ENCODE measurements around the gene NACC2. TPM values are rescaled to one million over a fixed set of nuclear protein-coding genes. Genes with fewer than 3 reads are reported as not detected.

NACC2 gene
- total and polyA plus RNA-seq, 2 experiments from 2014 or later, result 4.4 to 12.0 TPM

DNA sequence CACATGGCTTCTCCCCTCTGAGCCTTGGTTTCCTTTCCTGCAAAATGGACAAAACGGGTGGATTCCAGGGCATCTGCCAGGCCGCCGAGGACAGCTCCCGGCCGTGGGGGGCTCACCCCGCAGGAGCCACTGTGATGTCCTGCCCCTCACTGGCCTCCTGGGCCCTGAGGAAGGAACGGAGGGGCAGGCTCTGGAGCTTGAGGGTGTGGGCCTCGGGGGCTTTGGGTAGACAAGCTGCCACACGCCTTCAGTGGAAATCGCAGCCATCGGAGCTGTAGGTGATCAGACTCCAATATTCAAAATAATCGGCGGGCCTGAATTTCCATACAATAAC, 101.7 kb downstream of the NACC2 start:
- Histone ChIP-seq H3K27me3 (no peaks in the 10 kb centered on the region), H3K36me3 (no peaks in the 10 kb centered on the region), H3K9me3 (ENCODE audit: low read depth) (no peaks in the 10 kb centered on the region), H3K4me1 (ENCODE audit: low read depth) (peaks cover 14% of the 10 kb centered on the region), H3K4me3 (no peak overlapping the region), H3K27ac (peak overlapping the region; percentile 36)
- TF ChIP-seq, protein P1, sequence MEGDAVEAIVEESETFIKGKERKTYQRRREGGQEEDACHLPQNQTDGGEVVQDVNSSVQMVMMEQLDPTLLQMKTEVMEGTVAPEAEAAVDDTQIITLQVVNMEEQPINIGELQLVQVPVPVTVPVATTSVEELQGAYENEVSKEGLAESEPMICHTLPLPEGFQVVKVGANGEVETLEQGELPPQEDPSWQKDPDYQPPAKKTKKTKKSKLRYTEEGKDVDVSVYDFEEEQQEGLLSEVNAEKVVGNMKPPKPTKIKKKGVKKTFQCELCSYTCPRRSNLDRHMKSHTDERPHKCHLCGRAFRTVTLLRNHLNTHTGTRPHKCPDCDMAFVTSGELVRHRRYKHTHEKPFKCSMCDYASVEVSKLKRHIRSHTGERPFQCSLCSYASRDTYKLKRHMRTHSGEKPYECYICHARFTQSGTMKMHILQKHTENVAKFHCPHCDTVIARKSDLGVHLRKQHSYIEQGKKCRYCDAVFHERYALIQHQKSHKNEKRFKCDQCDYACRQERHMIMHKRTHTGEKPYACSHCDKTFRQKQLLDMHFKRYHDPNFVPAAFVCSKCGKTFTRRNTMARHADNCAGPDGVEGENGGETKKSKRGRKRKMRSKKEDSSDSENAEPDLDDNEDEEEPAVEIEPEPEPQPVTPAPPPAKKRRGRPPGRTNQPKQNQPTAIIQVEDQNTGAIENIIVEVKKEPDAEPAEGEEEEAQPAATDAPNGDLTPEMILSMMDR (IDR thresholded peaks at IDR 0.05; ENCODE audit: low read depth, low read length), result no peak
- DNase-seq (ENCODE audit: low read depth in 1 of 2, low spot score in 1 of 2), result no peak

DNA sequence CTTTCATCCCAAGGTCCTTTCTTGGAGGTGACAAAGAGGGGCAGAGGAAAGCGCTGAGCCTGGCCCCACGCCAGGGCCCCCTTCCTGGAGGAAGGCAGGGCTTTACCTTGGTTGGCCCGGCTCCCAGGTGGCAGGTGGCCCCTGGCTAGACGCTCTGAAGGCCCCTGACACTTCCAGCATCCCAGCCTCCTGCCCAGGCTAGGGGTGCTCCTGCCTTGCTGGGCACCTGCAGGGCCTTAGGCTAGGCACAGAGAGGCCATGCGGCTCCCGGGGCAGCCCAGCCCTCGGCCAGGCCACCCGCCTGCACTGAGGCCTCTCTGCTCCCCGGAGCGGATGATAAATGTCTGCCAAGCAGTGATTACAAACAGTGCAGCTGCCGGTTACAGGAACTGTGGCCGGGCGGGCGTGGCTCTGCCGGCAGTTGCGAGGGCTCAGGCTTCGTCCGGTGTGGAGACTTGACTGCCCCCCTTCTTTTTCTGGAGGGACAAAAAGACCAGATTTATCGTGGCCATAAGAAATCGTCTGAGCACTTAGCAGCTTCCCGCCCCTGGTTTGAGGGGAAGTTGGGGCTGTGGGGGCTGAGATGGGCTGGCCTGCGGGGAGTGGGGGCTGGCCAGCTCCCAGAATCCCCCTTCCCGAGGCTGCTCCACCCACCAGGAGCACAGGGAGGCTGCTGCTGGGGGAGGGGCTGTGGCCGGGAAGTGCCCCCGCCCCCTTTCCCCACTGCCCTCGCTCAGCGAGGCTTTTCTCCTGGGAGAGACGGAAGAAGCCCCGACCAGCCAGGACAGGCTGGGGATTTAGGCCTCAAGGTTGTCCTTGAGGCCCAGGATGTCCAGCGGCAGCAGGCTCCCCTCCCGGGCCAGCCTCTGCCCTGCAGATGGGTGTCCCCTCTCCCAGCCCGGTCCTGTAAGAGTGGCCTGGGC, 102.3 kb downstream of the NACC2 start:
- Histone ChIP-seq H3K27ac (peak overlapping the region; percentile 36), H3K27me3 (no peaks in the 10 kb centered on the region), H3K4me1 (ENCODE audit: low read depth) (peaks cover 14% of the 10 kb centered on the region), H3K9me3 (ENCODE audit: low read depth) (no peaks in the 10 kb centered on the region), H3K36me3 (no peaks in the 10 kb centered on the region), H3K4me3 (peak overlapping the region; percentile 5)
- peak; percentile 81 to 95 for DNase-seq (ENCODE audit: low read depth in 1 of 2, low spot score in 1 of 2)
- TF ChIP-seq, protein P1 (IDR thresholded peaks at IDR 0.05; ENCODE audit: low read depth, low read length), result no peak

- H3K4me1 ChIP-seq (ENCODE audit: low read depth), result peaks cover 14% of the 10 kb centered on the region
- H3K36me3 ChIP-seq, result no peaks in the 10 kb centered on the region
- no peak overlapping the region for H3K4me3 ChIP-seq
- no peak overlapping the region for H3K27ac ChIP-seq
- no peaks in the 10 kb centered on the region for H3K9me3 ChIP-seq (ENCODE audit: low read depth)
- TF ChIP-seq, protein P1 (IDR thresholded peaks at IDR 0.05; ENCODE audit: low read depth, low read length), result no peak
- DNase-seq (ENCODE audit: low read depth in 1 of 2, low spot score in 1 of 2), result no peak
- H3K27me3 ChIP-seq, result no peaks in the 10 kb centered on the region
Measured at GRCh38 chr9:135991771-135992170, 103.3 kb downstream of the NACC2 start.

GRCh38 chr9:135990468-135991429, 104.3 kb downstream of the NACC2 start:
- Histone ChIP-seq H3K4me1 (ENCODE audit: low read depth) (peaks cover 14% of the 10 kb centered on the region), H3K9me3 (ENCODE audit: low read depth) (no peaks in the 10 kb centered on the region), H3K27me3 (no peaks in the 10 kb centered on the region), H3K4me3 (no peak overlapping the region), H3K27ac (no peak overlapping the region), H3K36me3 (no peaks in the 10 kb centered on the region)
- peak; percentile 81 to 90 for DNase-seq (ENCODE audit: low read depth in 1 of 2, low spot score in 1 of 2)
- TF ChIP-seq, protein P1 (IDR thresholded peaks at IDR 0.05; ENCODE audit: low read depth, low read length), result no peak

DNA sequence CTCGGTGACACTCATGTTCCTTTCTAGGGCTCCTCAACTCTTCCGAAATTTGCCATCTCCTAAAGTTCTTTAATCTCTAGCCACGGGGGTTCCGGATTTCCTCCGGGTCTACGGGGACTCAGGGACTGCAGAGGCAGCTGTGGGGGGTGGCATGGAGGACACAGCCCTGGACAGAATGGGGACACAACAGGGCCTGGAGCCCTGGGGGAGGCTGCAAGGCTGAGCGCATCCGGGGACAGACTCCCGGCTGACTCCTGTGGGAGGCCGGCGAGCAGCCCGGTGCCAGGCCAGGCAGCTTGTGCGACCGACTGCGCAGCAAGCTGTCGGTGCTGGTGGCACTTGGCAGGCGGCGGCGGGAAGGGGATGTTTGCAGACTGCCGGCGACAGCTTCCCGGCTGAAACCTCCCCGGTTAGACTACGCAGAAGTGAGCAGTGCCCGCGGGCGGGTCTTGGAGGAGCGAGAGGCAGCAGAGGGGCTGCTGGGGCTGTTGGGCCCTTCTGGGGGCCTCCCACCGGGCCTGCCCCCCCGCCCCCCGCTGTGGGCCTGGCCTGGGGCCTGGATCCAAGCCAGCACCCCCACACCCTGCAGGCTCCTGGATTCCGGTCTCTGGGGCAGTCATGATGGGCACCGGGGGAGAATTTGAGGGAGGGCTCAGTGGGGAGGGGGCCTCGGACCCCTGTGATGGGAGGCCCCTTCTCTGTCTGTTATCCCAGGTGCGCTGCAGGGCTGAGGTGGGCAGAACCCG, 105.2 kb downstream of the NACC2 start:
- no peaks in the 10 kb centered on the region for H3K9me3 ChIP-seq (ENCODE audit: low read depth)
- H3K27ac ChIP-seq, result no peak overlapping the region
- H3K27me3 ChIP-seq, result no peaks in the 10 kb centered on the region
- TF ChIP-seq, protein P1 (IDR thresholded peaks at IDR 0.05; ENCODE audit: low read depth, low read length), result no peak
- DNase-seq (ENCODE audit: low read depth in 1 of 2, low spot score in 1 of 2), result no peak
- H3K4me3 ChIP-seq, result no peak overlapping the region
- H3K36me3 ChIP-seq, result no peaks in the 10 kb centered on the region
- peaks cover 14% of the 10 kb centered on the region for H3K4me1 ChIP-seq (ENCODE audit: low read depth)

All from cardiac muscle cell (in vitro differentiated cells and primary cell).